ENCODE results near the gene C3orf52. TPM values are rescaled to one million over a fixed set of nuclear protein-coding genes. Genes with fewer than 3 reads are reported as not detected.

The C3orf52 gene
- total and polyA plus RNA-seq, 2 donors from 2014 or later = 3.8 to 5.2 TPM

DNA sequence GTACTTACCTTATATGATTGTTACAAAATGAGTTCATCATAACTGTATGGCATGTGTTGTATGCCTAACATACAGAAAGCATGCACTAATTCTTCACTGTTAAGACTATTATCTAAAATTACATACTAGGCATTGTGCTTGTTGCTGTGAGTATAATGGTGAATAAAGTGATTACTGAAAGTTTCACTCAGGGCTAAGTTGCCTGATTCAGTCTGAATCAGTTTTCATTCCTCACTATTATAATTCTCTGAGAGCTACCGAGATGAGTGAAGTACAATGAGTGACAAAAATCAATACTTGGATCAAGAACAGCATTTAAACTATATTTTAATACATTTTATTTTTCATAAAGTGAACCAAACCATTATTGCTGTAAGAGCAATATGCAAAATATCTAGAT, 54.4 kb downstream of the C3orf52 start:
- DNase-seq = no peak
- Histone ChIP-seq H3K4me3 (ENCODE audit: low read length in 3 of 3) (no peak overlapping the region), H3K4me1 (ENCODE audit: control insufficient read depth in 2 of 3, insufficient read depth in 2 of 3, low read depth in 1 of 3, low read length in 3 of 3) (no peaks in the 10 kb centered on the region), H3K9ac (ENCODE audit: low read length in 3 of 3) (no peak overlapping the region), H3K27ac (ENCODE audit: low read depth in 2 of 2, low read length in 2 of 2) (no peak overlapping the region), H3K36me3 (ENCODE audit: control insufficient read depth in 2 of 3, insufficient read depth in 3 of 3, low read length in 3 of 3) (no peaks in the 10 kb centered on the region), H3K9me3 (ENCODE audit: control insufficient read depth in 2 of 3, insufficient read depth in 1 of 3, low read length in 3 of 3) (peaks cover 0 to 4% (median 2%) of the 10 kb centered on the region in 3 donors), H3K27me3 (ENCODE audit: control insufficient read depth, insufficient read depth, low read length) (no peaks in the 10 kb centered on the region)
- TF ChIP-seq, protein P1, sequence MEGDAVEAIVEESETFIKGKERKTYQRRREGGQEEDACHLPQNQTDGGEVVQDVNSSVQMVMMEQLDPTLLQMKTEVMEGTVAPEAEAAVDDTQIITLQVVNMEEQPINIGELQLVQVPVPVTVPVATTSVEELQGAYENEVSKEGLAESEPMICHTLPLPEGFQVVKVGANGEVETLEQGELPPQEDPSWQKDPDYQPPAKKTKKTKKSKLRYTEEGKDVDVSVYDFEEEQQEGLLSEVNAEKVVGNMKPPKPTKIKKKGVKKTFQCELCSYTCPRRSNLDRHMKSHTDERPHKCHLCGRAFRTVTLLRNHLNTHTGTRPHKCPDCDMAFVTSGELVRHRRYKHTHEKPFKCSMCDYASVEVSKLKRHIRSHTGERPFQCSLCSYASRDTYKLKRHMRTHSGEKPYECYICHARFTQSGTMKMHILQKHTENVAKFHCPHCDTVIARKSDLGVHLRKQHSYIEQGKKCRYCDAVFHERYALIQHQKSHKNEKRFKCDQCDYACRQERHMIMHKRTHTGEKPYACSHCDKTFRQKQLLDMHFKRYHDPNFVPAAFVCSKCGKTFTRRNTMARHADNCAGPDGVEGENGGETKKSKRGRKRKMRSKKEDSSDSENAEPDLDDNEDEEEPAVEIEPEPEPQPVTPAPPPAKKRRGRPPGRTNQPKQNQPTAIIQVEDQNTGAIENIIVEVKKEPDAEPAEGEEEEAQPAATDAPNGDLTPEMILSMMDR (IDR thresholded peaks at IDR 0.05; ENCODE audit: borderline replicate concordance, extremely low read depth, insufficient read depth) = no peak
- intact Hi-C loops (cut with DNase I) = no loop called here
- FAIRE-seq = no peak

DNA sequence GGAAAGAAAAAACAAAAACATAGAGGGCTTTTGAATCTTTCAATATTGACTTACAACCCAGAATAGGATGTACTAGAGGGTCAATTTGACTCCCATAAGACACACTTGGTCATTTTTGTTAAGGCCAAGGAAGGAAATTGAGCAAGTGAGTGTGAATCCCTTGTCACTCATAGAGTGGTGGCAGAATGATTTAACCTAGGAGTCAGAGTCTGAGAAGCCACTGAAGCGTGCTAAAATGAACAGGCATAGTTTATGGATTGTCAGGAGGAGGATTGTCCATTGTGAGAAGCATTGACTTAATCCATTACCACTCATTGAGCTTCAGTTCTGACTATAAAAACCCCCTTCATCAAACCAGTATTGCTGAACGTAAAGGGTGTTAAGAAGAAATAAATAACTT, 55.1 kb downstream of the C3orf52 start:
- Histone ChIP-seq H3K36me3 (ENCODE audit: control insufficient read depth in 2 of 3, insufficient read depth in 3 of 3, low read length in 3 of 3) (no peaks in the 10 kb centered on the region), H3K27me3 (ENCODE audit: control insufficient read depth, insufficient read depth, low read length) (no peaks in the 10 kb centered on the region), H3K9me3 (ENCODE audit: control insufficient read depth in 2 of 3, insufficient read depth in 1 of 3, low read length in 3 of 3) (peaks cover 0 to 4% (median 2%) of the 10 kb centered on the region in 3 donors), H3K27ac (ENCODE audit: low read depth in 2 of 2, low read length in 2 of 2) (no peak overlapping the region), H3K4me3 (ENCODE audit: low read length in 3 of 3) (no peak overlapping the region), H3K4me1 (ENCODE audit: control insufficient read depth in 2 of 3, insufficient read depth in 2 of 3, low read depth in 1 of 3, low read length in 3 of 3) (no peaks in the 10 kb centered on the region), H3K9ac (ENCODE audit: low read length in 3 of 3) (no peak overlapping the region)
- DNase-seq (no peak), FAIRE-seq (no peak)
- intact Hi-C loops (cut with DNase I) = no loop called here
- TF ChIP-seq, protein P1 (IDR thresholded peaks at IDR 0.05; ENCODE audit: borderline replicate concordance, extremely low read depth, insufficient read depth) = no peak

DNA sequence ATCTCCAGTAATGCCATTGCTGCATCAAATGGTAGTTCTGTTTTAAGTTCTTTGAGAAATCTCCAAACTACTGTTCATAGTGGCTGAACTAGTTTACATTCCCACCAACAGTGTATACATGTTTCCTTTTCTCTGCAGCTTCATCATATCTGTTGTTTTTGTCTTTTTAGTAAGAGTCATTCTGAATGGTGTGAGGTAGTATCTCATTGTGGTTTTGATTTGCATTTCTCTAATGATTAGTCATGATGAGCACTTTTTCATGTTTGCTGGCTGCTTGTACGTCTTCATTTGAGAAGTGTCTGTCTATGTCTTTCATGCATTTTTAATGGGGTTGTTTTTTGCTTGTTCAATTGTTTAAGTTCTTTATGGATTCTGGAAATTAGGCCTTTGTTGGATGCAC, 57.1 kb downstream of the C3orf52 start:
- TF ChIP-seq, protein P1 (IDR thresholded peaks at IDR 0.05; ENCODE audit: borderline replicate concordance, extremely low read depth, insufficient read depth) = no peak
- H3K27ac ChIP-seq (ENCODE audit: low read depth in 2 of 2, low read length in 2 of 2) = no peak overlapping the region
- FAIRE-seq (no peak), DNase-seq (no peak)
- intact Hi-C loops (cut with DNase I) = no loop called here
- H3K27me3 ChIP-seq (ENCODE audit: control insufficient read depth, insufficient read depth, low read length) = no peaks in the 10 kb centered on the region
- no peak overlapping the region for H3K9ac ChIP-seq (ENCODE audit: low read length in 3 of 3)
- H3K4me3 ChIP-seq (ENCODE audit: low read length in 3 of 3) = no peak overlapping the region
- no peaks in the 10 kb centered on the region for H3K36me3 ChIP-seq (ENCODE audit: control insufficient read depth in 2 of 3, insufficient read depth in 3 of 3, low read length in 3 of 3)
- H3K4me1 ChIP-seq (ENCODE audit: control insufficient read depth in 2 of 3, insufficient read depth in 2 of 3, low read depth in 1 of 3, low read length in 3 of 3) = no peaks in the 10 kb centered on the region
- peaks cover 0 to 7% (median 2%) of the 10 kb centered on the region in 3 donors for H3K9me3 ChIP-seq (ENCODE audit: control insufficient read depth in 2 of 3, insufficient read depth in 1 of 3, low read length in 3 of 3)

DNA sequence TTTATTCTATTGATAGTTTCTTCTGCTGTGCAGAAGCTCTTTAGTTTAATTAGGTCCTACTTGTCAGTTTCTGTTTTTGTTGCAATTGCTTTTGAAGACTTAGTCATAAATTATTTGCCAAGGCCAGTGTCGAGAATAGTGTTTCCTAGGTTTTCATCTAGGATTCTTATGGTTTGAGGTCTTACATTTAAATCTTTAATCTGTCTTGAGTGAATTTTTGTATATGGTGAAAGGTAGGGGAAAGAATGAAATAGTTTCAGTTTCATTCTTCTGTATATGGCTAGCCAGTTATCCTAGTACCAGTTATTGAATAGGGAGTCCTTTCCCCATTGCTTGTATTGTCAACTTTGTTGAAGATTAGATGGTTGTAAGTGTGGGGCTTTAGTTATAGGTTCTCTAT, 57.5 kb downstream of the C3orf52 start:
- H3K27me3 ChIP-seq (ENCODE audit: control insufficient read depth, insufficient read depth, low read length) = no peaks in the 10 kb centered on the region
- intact Hi-C loops (cut with DNase I) = no loop called here
- H3K9me3 ChIP-seq (ENCODE audit: control insufficient read depth in 2 of 3, insufficient read depth in 1 of 3, low read length in 3 of 3) = peaks cover 0 to 7% (median 2%) of the 10 kb centered on the region in 3 donors
- H3K36me3 ChIP-seq (ENCODE audit: control insufficient read depth in 2 of 3, insufficient read depth in 3 of 3, low read length in 3 of 3) = no peaks in the 10 kb centered on the region
- FAIRE-seq = no peak
- no peak overlapping the region for H3K9ac ChIP-seq (ENCODE audit: low read length in 3 of 3)
- no peak overlapping the region for H3K4me3 ChIP-seq (ENCODE audit: low read length in 3 of 3)
- DNase-seq = no peak
- TF ChIP-seq, protein P1 (IDR thresholded peaks at IDR 0.05; ENCODE audit: borderline replicate concordance, extremely low read depth, insufficient read depth) = no peak
- no peak overlapping the region for H3K27ac ChIP-seq (ENCODE audit: low read depth in 2 of 2, low read length in 2 of 2)
- no peaks in the 10 kb centered on the region for H3K4me1 ChIP-seq (ENCODE audit: control insufficient read depth in 2 of 3, insufficient read depth in 2 of 3, low read depth in 1 of 3, low read length in 3 of 3)

Data from kidney (tissue), 14 donors.